Measurements from ENCODE around the gene STEAP1B.

DNA sequence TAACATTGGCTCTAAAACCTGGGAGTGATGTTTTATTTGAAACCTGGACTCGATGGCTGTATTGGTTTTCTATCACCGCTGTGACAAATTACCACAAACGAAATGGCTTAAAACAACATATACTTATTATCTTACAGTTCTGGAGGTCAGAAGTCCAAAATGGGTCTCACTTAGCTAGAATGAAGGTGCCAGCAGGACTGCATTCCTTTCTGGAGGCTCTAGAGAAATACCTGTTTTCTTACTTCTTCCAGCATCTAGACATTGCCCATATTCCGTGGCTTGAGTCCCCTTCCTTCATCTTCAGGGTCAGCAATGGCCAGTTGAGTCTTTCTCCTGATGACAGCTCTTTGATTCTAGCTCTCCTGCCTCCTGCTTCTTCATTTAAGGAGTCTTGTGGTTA, 44.3 kb upstream of the STEAP1B start:
- TF ChIP-seq CTCF (IDR thresholded peaks at IDR 0.05) (no peak), POLR2A (IDR thresholded peaks at IDR 0.05) (no peak)
